Kidney (tissue), 14 donors: ENCODE measurements around the gene PLEKHM3. TPM values are rescaled to one million over a fixed set of nuclear protein-coding genes. Genes with fewer than 3 reads are reported as not detected.

Experiments
- DNase-seq, 5 donors: peaks; one replicate each; pipeline ENCODE4 v3.0.0-alpha.2; 2013 to 2020
- FAIRE-seq: peaks from 2 replicates; lab custom pipeline; 2012; peaks lifted over from hg19 to GRCh38; lab: Jason Lieb, UNC
- H3K27ac ChIP-seq, 2 donors: one replicate each; pipeline ENCODE4 v1.7.0; 2013; ENCODE audit warnings: low read depth in 2 of 2, low read length in 2 of 2, inconsistent platforms in 1 of 2
- H3K27me3 ChIP-seq: one replicate; pipeline ENCODE4 v1.7.1; 2013; ENCODE audit warnings: low read length, inconsistent platforms; ENCODE audit not compliant: control insufficient read depth, insufficient read depth
- H3K36me3 ChIP-seq, 3 donors: one replicate each; pipeline versions ENCODE4 v1.7.0 to v1.7.1; 2013; ENCODE audit warnings: low read length in 3 of 3, control low read depth in 1 of 3, inconsistent platforms in 1 of 3; ENCODE audit not compliant: insufficient read depth in 3 of 3, control insufficient read depth in 2 of 3
- H3K4me1 ChIP-seq, 3 donors: one replicate each; pipeline versions ENCODE4 v1.7.0 to v1.7.1; 2013; ENCODE audit warnings: low read length in 3 of 3, inconsistent platforms in 1 of 3, low read depth in 1 of 3; ENCODE audit not compliant: control insufficient read depth in 2 of 3, insufficient read depth in 2 of 3
- H3K4me3 ChIP-seq, 3 donors: one replicate each; pipeline versions ENCODE4 v1.7.0 to v1.8.1; 2013; ENCODE audit warnings: low read length in 3 of 3, control low read depth in 1 of 3, inconsistent platforms in 1 of 3
- H3K9ac ChIP-seq, 3 donors: one replicate each; pipeline versions ENCODE4 v1.7.0 to v1.7.1; 2013; ENCODE audit warnings: low read length in 3 of 3, control low read depth in 1 of 3, inconsistent platforms in 1 of 3
- H3K9me3 ChIP-seq, 3 donors: one replicate each; pipeline versions ENCODE4 v1.7.0 to v1.7.1; 2013; ENCODE audit warnings: low read length in 3 of 3, control low read depth in 1 of 3, inconsistent platforms in 1 of 3; ENCODE audit not compliant: control insufficient read depth in 2 of 3, insufficient read depth in 1 of 3
- CTCF ChIP-seq: IDR thresholded peaks from 3 replicates; pipeline ENCODE4 v1.5.1; 2012; ENCODE audit warnings: mild to moderate bottlenecking, moderate library complexity, borderline replicate concordance; ENCODE audit not compliant: insufficient read depth; ENCODE audit errors: extremely low read depth
- intact Hi-C: fragments of 100-400 bp; cut with DNase I; formaldehyde crosslinking; loops from one replicate; pipeline ENCODE4 v1.11.1; 2022
- polyA plus RNA-seq: library from polyadenylated mRNA; stranded (reverse); fragments of 350-450 nt; fragmentation: Illumina TruSeq; extraction: RNeasy Lipid Tissue Mini Kit (QIAGEN cat#74804); gene quantifications from one replicate; pipeline ENCODE4 v1.2.3, GENCODE V29; 2014; ENCODE audit warnings: low read depth, low replicate concordance; ENCODE audit not compliant: insufficient read depth
- total RNA-seq: library from RNA; stranded (reverse); fragmentation: NEBNext Ultra II Directional; extraction: Animal tissue kit (Norgen Biotek cat#: 25700); gene quantifications from one replicate; pipeline ENCODE4 v1.2.1, GENCODE V29; 2021
- donor health status: control.
- donor health status: control.
- donor health status: control.
- donor health status: control.
- donor health status: control.
- donor health status: DM: yes; HTN: yes; CAD: no.
- donor health status: Normal renal cell carcinoma (clear cell type).

PLEKHM3 gene
- total and polyA plus RNA-seq, 2 donors from 2014 or later: 4.2 to 13.5 TPM

- no peaks in the 10 kb centered on the region for H3K9me3 ChIP-seq
- no peaks in the 10 kb centered on the region for H3K27me3 ChIP-seq
- DNase-seq: no peak
- FAIRE-seq: no peak
- H3K4me3 ChIP-seq: no peak overlapping the region
- H3K36me3 ChIP-seq: peaks cover 0 to 8% (median 0%) of the 10 kb centered on the region in 3 donors
- TF ChIP-seq CTCF: no peak
- no peak overlapping the region for H3K27ac ChIP-seq
- intact Hi-C loops: no loop called here
- H3K9ac ChIP-seq: no peak overlapping the region
- peaks cover 0 to 4% (median 0%) of the 10 kb centered on the region in 3 donors for H3K4me1 ChIP-seq
Measured at GRCh38 chr2:207903236-207903635, 122.1 kb downstream of the PLEKHM3 start.

- no peak for TF ChIP-seq CTCF
- Histone ChIP-seq H3K4me3 (no peak overlapping the region), H3K36me3 (peaks cover 0 to 8% (median 0%) of the 10 kb centered on the region in 3 donors), H3K9me3 (no peaks in the 10 kb centered on the region), H3K27me3 (no peaks in the 10 kb centered on the region), H3K27ac (no peak overlapping the region), H3K9ac (no peak overlapping the region), H3K4me1 (peaks cover 0 to 5% (median 0%) of the 10 kb centered on the region in 3 donors)
- DNase-seq: no peak
- intact Hi-C loops: no loop called here
- FAIRE-seq: no peak
Measured at GRCh38 chr2:207902821-207903220, 122.5 kb downstream of the PLEKHM3 start.

GRCh38 chr2:207901829-207902228 lies 123.5 kb downstream of the PLEKHM3 start:
- H3K4me3 ChIP-seq: no peak overlapping the region
- H3K4me1 ChIP-seq: peaks cover 0 to 15% (median 0%) of the 10 kb centered on the region in 3 donors
- H3K9me3 ChIP-seq: no peaks in the 10 kb centered on the region
- DNase-seq (no peak), FAIRE-seq (no peak)
- intact Hi-C loops: no loop called here
- no peak overlapping the region for H3K9ac ChIP-seq
- TF ChIP-seq CTCF: no peak
- peaks cover 0 to 8% (median 0%) of the 10 kb centered on the region in 3 donors for H3K36me3 ChIP-seq
- H3K27ac ChIP-seq: no peak overlapping the region
- no peaks in the 10 kb centered on the region for H3K27me3 ChIP-seq

GRCh38 chr2:207901401-207901800 lies 123.9 kb downstream of the PLEKHM3 start:
- Histone ChIP-seq H3K9ac (no peak overlapping the region), H3K27me3 (no peaks in the 10 kb centered on the region), H3K9me3 (no peaks in the 10 kb centered on the region), H3K27ac (no peak overlapping the region), H3K4me1 (peaks cover 0 to 17% (median 0%) of the 10 kb centered on the region in 3 donors), H3K4me3 (no peak overlapping the region), H3K36me3 (peaks cover 0 to 8% (median 0%) of the 10 kb centered on the region in 3 donors)
- intact Hi-C loops: no loop called here
- no peak for TF ChIP-seq CTCF
- FAIRE-seq (no peak), DNase-seq (no peak)
